ENCODE data around the gene LIMS1.

The LIMS1 gene

GRCh38 chr2:108560895-108561530, 26.7 kb downstream of the LIMS1 start:
- no peaks in the 10 kb centered on the region for H4K20me1 ChIP-seq (ENCODE audit: low read depth, low read length)
- H3F3A ChIP-seq (ENCODE audit: insufficient read depth): no peaks in the 10 kb centered on the region
- no peak for TF ChIP-seq EZH2phosphoT487 (conservative IDR thresholded peaks at IDR 0.05; ENCODE audit: low read length)
- no peak for TF ChIP-seq CTCF (IDR thresholded peaks at IDR 0.05; ENCODE audit: insufficient read depth, low read length, poor library complexity, severe bottlenecking)
- no peak overlapping the region for H2AFZ ChIP-seq (ENCODE audit: low read depth, low read length, severe bottlenecking)
- H3K4me2 ChIP-seq (ENCODE audit: low read depth, low read length, poor library complexity, severe bottlenecking): no peak overlapping the region
- no peak overlapping the region for H3K4me3 ChIP-seq (ENCODE audit: insufficient read depth, low read length, poor library complexity, severe bottlenecking)
- no peaks in the 10 kb centered on the region for H3K9me2 ChIP-seq (replicated peaks; ENCODE audit: insufficient read depth, low read length)
- H3K9me3 ChIP-seq (ENCODE audit: insufficient read depth, low read length): no peaks in the 10 kb centered on the region
- no peaks in the 10 kb centered on the region for H3K27me3 ChIP-seq (ENCODE audit: low read length)
- no peaks in the 10 kb centered on the region for H3K36me3 ChIP-seq (ENCODE audit: low read length)
- no peak overlapping the region for H3K27ac ChIP-seq (ENCODE audit: low read depth, low read length)
- H3K79me2 ChIP-seq (ENCODE audit: insufficient read depth, low read length): peaks cover 14% of the 10 kb centered on the region; the same call in 1 of the 2 replicates
- no peak overlapping the region for H3K9ac ChIP-seq (ENCODE audit: low read length)

GRCh38 chr2:108562274-108562673, 28.0 kb downstream of the LIMS1 start:
- no peak overlapping the region for H3K4me2 ChIP-seq (ENCODE audit: low read depth, low read length, poor library complexity, severe bottlenecking)
- no peaks in the 10 kb centered on the region for H3K27me3 ChIP-seq (ENCODE audit: low read length)
- no peaks in the 10 kb centered on the region for H3F3A ChIP-seq (ENCODE audit: insufficient read depth)
- H3K9ac ChIP-seq (ENCODE audit: low read length): no peak overlapping the region
- no peak overlapping the region for H3K4me3 ChIP-seq (ENCODE audit: insufficient read depth, low read length, poor library complexity, severe bottlenecking)
- no peaks in the 10 kb centered on the region for H3K36me3 ChIP-seq (ENCODE audit: low read length)
- H3K27ac ChIP-seq (ENCODE audit: low read depth, low read length): no peak overlapping the region
- peaks cover 9% of the 10 kb centered on the region; the same call in 1 of the 2 replicates for H3K79me2 ChIP-seq (ENCODE audit: insufficient read depth, low read length)
- no peaks in the 10 kb centered on the region; the same call in 1 of the 2 replicates for H4K20me1 ChIP-seq (ENCODE audit: low read depth, low read length)
- H3K9me3 ChIP-seq (ENCODE audit: insufficient read depth, low read length): no peaks in the 10 kb centered on the region
- no peak overlapping the region for H2AFZ ChIP-seq (ENCODE audit: low read depth, low read length, severe bottlenecking)
- H3K9me2 ChIP-seq (replicated peaks; ENCODE audit: insufficient read depth, low read length): no peaks in the 10 kb centered on the region
- TF ChIP-seq EZH2phosphoT487 (conservative IDR thresholded peaks at IDR 0.05; ENCODE audit: low read length) (no peak), CTCF (IDR thresholded peaks at IDR 0.05; ENCODE audit: insufficient read depth, low read length, poor library complexity, severe bottlenecking) (no peak)

- no peak overlapping the region for H3K4me3 ChIP-seq (ENCODE audit: insufficient read depth, low read length, poor library complexity, severe bottlenecking)
- no peak for TF ChIP-seq CTCF (IDR thresholded peaks at IDR 0.05; ENCODE audit: insufficient read depth, low read length, poor library complexity, severe bottlenecking)
- no peak for TF ChIP-seq EZH2phosphoT487 (conservative IDR thresholded peaks at IDR 0.05; ENCODE audit: low read length)
- H3K4me2 ChIP-seq (ENCODE audit: low read depth, low read length, poor library complexity, severe bottlenecking): no peak overlapping the region
- no peaks in the 10 kb centered on the region for H3K27me3 ChIP-seq (ENCODE audit: low read length)
- H3K36me3 ChIP-seq (ENCODE audit: low read length): no peaks in the 10 kb centered on the region
- H3K79me2 ChIP-seq (ENCODE audit: insufficient read depth, low read length): peaks cover 7% of the 10 kb centered on the region
- H3K9me3 ChIP-seq (ENCODE audit: insufficient read depth, low read length): no peaks in the 10 kb centered on the region
- H2AFZ ChIP-seq (ENCODE audit: low read depth, low read length, severe bottlenecking): no peak overlapping the region
- no peak overlapping the region for H3K9ac ChIP-seq (ENCODE audit: low read length)
- no peak overlapping the region for H3K27ac ChIP-seq (ENCODE audit: low read depth, low read length)
- no peaks in the 10 kb centered on the region; the same call in 1 of the 2 replicates for H4K20me1 ChIP-seq (ENCODE audit: low read depth, low read length)
- H3K9me2 ChIP-seq (replicated peaks; ENCODE audit: insufficient read depth, low read length): no peaks in the 10 kb centered on the region
- H3F3A ChIP-seq (ENCODE audit: insufficient read depth): no peaks in the 10 kb centered on the region
Measured at GRCh38 chr2:108564510-108564909, 30.2 kb downstream of the LIMS1 start.

Data from SU-DHL-6 (cell line).